GM19193 (cell line): Measurements from ENCODE around the gene TBC1D17.

ENCODE experiments used
- POLR2A ChIP-seq: IDR thresholded peaks from 4 replicates; pipeline ENCODE4 v1.6.1; 2011; ENCODE audit not compliant: insufficient read depth, insufficient read length; ENCODE audit errors: extremely low read depth

The TBC1D17 gene

DNA sequence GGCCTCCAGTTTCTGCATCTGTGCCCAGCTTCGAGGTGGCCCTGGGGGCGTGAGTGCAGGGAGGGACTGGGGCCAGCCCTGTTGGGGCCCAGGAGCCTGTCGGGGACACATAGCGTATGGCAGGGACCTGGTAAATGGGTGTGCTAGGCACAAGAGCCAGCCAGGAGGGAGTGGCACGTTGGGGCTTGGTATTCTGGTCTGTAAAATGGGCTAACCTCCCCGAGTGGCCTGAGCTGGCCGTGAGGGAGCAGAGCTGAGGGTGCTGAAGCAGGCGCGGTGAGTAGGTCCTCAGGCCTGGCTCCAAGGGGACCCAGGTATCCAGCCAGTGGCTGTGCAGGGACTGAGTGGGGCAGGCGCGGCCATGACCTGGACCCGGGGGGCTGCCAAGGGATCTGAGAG, 22.2 kb upstream of the TBC1D17 start:
- TF ChIP-seq POLR2A: no peak

GRCh38 chr19:49855676-49856573, 21.6 kb upstream of the TBC1D17 start:
- TF ChIP-seq POLR2A: no peak

GRCh38 chr19:49856574-49857021, 20.9 kb upstream of the TBC1D17 start:
- no peak for TF ChIP-seq POLR2A

DNA sequence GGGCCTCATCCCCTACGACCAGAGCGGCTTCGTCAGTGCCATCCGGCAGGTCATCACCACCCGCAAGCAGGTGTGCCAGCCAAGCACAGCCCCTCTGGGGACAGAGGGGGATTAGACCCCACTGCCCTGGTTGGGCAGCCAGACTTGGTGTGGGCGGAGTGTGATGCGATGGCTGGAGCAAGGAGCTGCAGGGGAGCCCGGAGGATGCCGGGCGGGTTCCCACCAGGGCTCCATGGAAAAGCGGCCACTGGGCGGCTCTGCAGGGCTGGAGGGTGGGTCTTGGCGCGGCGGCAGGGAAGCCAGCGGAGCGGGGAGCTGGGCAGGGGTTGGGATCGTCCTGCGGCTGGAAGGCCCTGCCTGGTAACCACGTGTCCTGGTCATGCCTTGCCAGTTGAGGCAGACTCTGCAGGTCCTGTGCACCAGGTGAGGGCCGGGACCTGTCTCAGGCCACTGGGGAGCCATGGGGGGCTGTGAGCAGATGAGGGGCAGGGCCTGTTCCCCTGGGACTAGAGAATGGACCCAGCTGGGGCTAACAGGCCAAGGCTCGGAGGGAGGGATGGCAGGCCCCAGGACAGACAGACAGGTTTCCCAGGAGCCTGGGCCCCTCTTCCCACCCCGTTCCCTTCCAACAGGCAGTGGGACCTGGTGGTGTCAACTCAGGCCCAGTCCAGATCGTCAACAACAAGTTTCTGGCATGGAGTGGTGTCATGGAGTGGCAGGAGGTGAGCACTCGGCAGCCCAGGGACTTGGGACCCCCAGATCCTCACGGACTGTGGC, 20.3 kb upstream of the TBC1D17 start:
- no peak for TF ChIP-seq POLR2A

DNA sequence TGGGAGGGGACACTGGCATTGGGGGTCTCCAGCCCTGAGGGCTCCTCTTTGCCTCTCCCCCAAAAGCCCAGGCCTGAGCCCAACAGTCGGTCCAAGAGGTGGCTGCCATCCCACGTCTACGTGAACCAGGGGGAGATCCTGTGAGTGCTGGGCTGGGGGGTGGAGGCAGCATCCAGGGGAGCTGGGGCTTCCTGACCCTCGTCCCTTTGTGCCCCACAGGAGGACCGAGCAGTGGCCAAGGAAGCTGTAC, 19.7 kb upstream of the TBC1D17 start:
- TF ChIP-seq POLR2A: no peak

- TF ChIP-seq POLR2A: no peak
Observed at GRCh38 chr19:49858088-49858985, 19.2 kb upstream of the TBC1D17 start.

GRCh38 chr19:49859682-49860335, 17.7 kb upstream of the TBC1D17 start:
- no peak for TF ChIP-seq POLR2A

DNA sequence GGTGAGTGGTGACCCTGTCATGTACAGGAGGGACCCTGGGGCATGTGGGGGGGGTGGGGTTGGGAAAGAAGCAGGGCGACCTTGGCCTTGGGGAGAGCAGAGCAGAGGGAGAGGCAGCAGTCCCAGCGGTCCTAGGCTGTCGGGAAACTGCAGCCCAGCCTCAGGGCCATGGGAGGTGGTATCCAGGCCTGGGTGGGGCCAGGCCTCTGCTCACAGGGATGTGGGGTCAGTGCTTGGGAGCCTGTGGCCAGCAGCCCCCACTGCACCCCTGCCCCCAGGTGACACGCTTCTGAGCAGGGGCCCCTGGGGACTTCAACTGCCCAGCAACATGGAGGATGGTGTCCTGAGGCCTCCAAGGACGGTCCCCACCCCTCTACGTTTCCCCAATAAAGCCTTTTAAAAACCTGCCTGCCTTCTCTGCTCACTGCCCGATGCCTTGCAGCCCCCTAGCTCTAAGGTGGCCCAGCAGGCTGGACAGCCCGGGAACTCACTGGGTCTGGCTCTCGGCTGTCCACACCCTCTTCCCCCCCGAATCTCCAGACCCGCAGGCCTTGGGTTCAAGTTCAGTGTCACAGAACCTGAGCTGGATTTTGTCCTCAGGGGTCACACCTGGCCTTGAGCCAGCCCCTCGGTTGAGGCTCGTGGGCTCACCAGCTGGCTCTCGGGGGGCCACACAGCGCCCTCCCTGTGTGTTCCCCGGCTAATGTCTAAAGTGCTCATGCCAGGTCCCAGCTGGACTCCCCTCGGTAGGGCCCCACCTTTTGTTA, 17.0 kb upstream of the TBC1D17 start:
- no peak for TF ChIP-seq POLR2A

GRCh38 chr19:49861107-49861506, 16.4 kb upstream of the TBC1D17 start:
- no peak for TF ChIP-seq POLR2A

DNA sequence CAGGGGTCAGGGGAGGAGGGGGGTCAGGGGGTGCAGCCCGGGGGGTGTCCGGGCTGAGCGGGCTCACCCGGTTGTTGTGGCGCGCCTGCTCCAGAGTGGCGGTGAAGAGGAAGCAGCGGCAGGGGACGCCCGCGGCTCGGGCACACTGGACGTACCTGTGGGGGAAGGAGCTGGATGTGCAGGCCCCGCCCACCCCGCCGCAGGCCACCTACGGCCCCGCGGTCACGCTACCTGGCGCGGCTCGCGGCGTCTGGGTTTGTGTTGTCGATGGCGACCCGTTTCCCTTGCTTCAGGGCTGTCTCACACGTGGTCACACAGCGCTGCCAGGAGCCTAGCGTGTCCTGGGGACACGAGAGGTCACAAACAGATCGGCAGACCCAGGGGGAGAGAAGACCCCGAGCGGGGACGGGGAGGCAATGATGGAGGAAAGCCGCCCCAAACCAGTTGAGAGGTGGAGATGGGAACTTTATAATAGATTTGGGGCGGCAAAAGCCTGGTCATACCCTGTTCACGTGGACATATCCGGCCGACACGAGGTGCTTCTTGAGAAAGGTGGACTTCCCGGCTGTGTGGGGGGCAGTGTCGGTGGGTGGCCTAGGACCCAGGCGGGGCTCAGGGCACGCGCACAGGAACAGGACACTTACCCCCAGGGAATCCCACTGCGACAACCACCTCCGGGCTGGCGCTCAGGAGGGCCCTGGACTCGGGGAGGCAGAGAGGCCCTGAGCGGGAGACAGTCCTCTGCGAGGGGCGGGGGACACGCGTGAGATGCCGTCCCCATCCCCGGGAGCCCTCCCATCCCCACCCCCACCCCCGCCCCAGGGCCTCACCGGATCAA, 15.7 kb upstream of the TBC1D17 start:
- TF ChIP-seq POLR2A: no peak

- no peak for TF ChIP-seq POLR2A
Observed at GRCh38 chr19:49862391-49863253, 14.9 kb upstream of the TBC1D17 start.
